GM21367 (cell line): ENCODE measurements around the gene CRTC3.

Source experiments
- ATAC-seq: cut with Tn5 transposase; IDR thresholded peaks from one replicate; pipeline ENCODE4 v1.9.1; 2021; ENCODE audit not compliant: unreplicated experiment

The CRTC3 gene

DNA sequence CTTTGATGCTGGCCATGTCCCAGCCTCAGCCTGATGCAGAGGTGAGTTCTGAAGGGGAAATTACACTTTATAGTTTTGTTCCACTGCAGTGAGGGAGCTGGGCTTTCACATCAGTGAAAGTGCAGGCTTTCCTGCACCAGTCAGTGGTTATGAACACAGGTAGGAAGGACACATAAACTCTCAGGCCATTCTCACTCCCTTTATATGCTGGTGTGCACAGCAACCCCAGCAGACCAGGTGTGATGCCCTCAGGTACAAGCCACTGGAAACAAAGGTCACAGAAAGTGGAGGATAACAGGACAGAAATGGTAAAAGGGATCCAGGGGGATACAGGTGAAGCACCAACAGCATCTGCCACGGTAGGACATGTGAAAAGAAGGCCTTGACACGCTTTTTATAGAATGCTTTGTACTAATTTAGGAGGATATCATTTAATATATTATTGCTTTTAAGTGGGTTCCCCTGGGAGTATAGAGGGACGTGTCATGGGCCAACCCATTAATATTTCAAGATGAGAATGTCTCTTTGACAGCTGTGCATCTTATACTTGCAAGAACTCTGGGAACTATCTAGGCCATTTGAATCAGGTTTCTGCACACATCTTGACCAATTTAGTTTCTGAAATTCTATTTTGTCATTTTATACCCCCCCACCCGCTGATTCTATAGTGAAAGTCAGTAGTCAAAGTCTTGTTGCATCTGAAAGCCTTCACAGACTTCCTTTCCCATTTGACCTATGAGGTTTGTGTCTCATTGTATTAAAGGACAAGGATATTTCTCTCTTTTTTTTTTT lies 162.5 kb downstream of the CRTC3 start:
- ATAC-seq: peak; percentile 57
